HCT116 (cell line): ENCODE measurements around the gene TEAD1. TPM values are rescaled to one million over a fixed set of nuclear protein-coding genes. Genes with fewer than 3 reads are reported as not detected.

Source experiments
- ATAC-seq: fragments of 200-7000 bp; cut with Tn5 transposase; 2 replicates; pipeline ENCODE4 v1.9.1; 2020; ENCODE audit warnings: mild to moderate bottlenecking, moderate library complexity
- BruUV-seq: library from RNA; stranded (reverse); fragments of 400-500 nt; replicated peaks from 2 replicates; lab custom pipeline; 2021; lab: Mats Ljungman, UMichigan
- CTCF ChIA-PET: fragments of 300-600 bp; sonication (Branson Sonifier 250); formaldehyde crosslinking; loops from one replicate; lab custom pipeline; 2021; ENCODE audit warnings: antibody characterized with exemption; lab: Charles Lee
- POLR2A ChIA-PET: fragments of 300-600, 350-600 bp; sonication (Branson Sonifier 250); formaldehyde crosslinking; loops from one replicate; lab custom pipeline; 2021; ENCODE audit warnings: antibody characterized with exemption; lab: Charles Lee
- RAD21 ChIA-PET, 2 experiments: fragments of 300-600 bp; sonication (Branson Sonifier 250); formaldehyde crosslinking; loops; one replicate each; lab custom pipeline; 2023; ENCODE audit warnings: low total read pairs in 2 of 2; ENCODE audit not compliant: uncharacterized antibody in 2 of 2, unreplicated experiment in 2 of 2, low non-redundant PET in 1 of 2; lab: Charles Lee
- DNase-seq: peaks from one replicate; pipeline ENCODE4 v3.0.0-alpha.2; 2010; ENCODE audit warnings: low read depth, low spot score
- H2AFZ ChIP-seq: fragments of 200-600 bp; shearing (Covaris generic), sonication (generic); 2 replicates; pipeline ENCODE4 v1.6.1; 2017; ENCODE audit warnings: low read depth, mixed run types, mixed read lengths, antibody characterized with exemption, low read length; ENCODE audit not compliant: poor library complexity, severe bottlenecking
- H3K27ac ChIP-seq: 2 replicates; pipeline ENCODE4 v1.5.1; 2012; ENCODE audit warnings: low read depth, low read length
- H3K27me3 ChIP-seq: fragments of 200-600 bp; sonication (generic); 2 replicates; pipeline ENCODE4 v1.6.1; 2016; ENCODE audit warnings: mixed run types, low read length, mixed read lengths; ENCODE audit not compliant: insufficient read depth
- H3K36me3 ChIP-seq, 2 experiments: fragments of 200-500 bp in 1 of 2; fragments of 200-600 bp in 1 of 2; sonication (Bioruptor generic) in 1 of 2; sonication (generic) in 1 of 2; 2 replicates each; pipeline versions ENCODE4 v1.5.1 to v1.6.1; 2014 to 2016; ENCODE audit warnings: low read length in 2 of 2, inconsistent platforms in 1 of 2, mixed read lengths in 1 of 2, mixed run types in 1 of 2; ENCODE audit not compliant: insufficient read depth in 2 of 2, control insufficient read depth in 1 of 2
- H3K4me1 ChIP-seq, 2 experiments: fragments of 200-600 bp in 1 of 2; sonication (generic) in 1 of 2; 2 replicates each; pipeline versions ENCODE4 v1.5.1 to v1.6.1; 2012 to 2017; ENCODE audit warnings: low read length in 2 of 2, inconsistent platforms in 1 of 2, mild to moderate bottlenecking in 1 of 2, mixed read lengths in 1 of 2, mixed run types in 1 of 2, moderate library complexity in 1 of 2; ENCODE audit not compliant: insufficient read depth in 2 of 2, control insufficient read depth in 1 of 2
- H3K4me2 ChIP-seq: fragments of 200-600 bp; sonication (generic); 2 replicates; pipeline ENCODE4 v1.6.1; 2017; ENCODE audit warnings: mixed run types, low read length, mixed read lengths
- H3K4me3 ChIP-seq, 2 experiments: fragments of 200-600 bp in 1 of 2; sonication (generic) in 1 of 2; replicated peaks in 1 of 2; 2 replicates each; pipeline ENCODE4 v1.5.1; 2011 to 2016; ENCODE audit warnings: low read length in 2 of 2, control low read depth in 1 of 2, low read depth in 1 of 2, mild to moderate bottlenecking in 1 of 2, mixed read lengths in 1 of 2, mixed run types in 1 of 2
- H3K79me2 ChIP-seq: fragments of 200-600 bp; sonication (generic); 2 replicates; pipeline ENCODE4 v1.6.1; 2017; ENCODE audit warnings: mild to moderate bottlenecking, mixed run types, low read length, moderate library complexity, mixed read lengths; ENCODE audit not compliant: insufficient read depth
- H3K9ac ChIP-seq: fragments of 200-600 bp; sonication (generic); 2 replicates; pipeline ENCODE4 v1.6.1; 2016; ENCODE audit warnings: low read length, mixed read lengths
- H3K9me2 ChIP-seq: fragments of 200-600 bp; sonication (generic), shearing (Covaris generic); 2 replicates; pipeline ENCODE4 v1.6.1; 2017; ENCODE audit warnings: mixed run types, mild to moderate bottlenecking, moderate library complexity; ENCODE audit not compliant: insufficient read depth
- H3K9me3 ChIP-seq, 2 experiments: fragments of 200-500 bp in 1 of 2; fragments of 200-600 bp in 1 of 2; sonication (Bioruptor generic) in 1 of 2; sonication (generic) in 1 of 2; 2 replicates each; pipeline ENCODE4 v1.6.1; 2014 to 2017; ENCODE audit warnings: low read length in 2 of 2, mixed read lengths in 2 of 2, inconsistent platforms in 1 of 2, low read depth in 1 of 2, mild to moderate bottlenecking in 1 of 2, mixed run types in 1 of 2, moderate library complexity in 1 of 2; ENCODE audit not compliant: control insufficient read depth in 1 of 2, insufficient read depth in 1 of 2
- H4K20me1 ChIP-seq: fragments of 200-600 bp; sonication (generic), shearing (Covaris generic); 2 replicates; pipeline ENCODE4 v1.6.1; 2017; ENCODE audit warnings: mixed run types, mild to moderate bottlenecking, moderate library complexity; ENCODE audit not compliant: insufficient read depth
- ATF3 ChIP-seq: IDR thresholded peaks from 2 replicates; pipeline ENCODE4 v1.6.1; 2012
- CBX3 ChIP-seq: IDR thresholded peaks from 2 replicates; pipeline ENCODE4 v1.6.1; 2012; ENCODE audit warnings: low read depth
- CEBPB ChIP-seq: IDR thresholded peaks from 2 replicates; pipeline ENCODE4 v1.6.1; 2012; ENCODE audit warnings: low read depth
- CTCF ChIP-seq, 3 experiments: fragments of 200-600 bp in 1 of 3; sonication (generic) in 1 of 3; IDR thresholded peaks in 2 of 3; conservative IDR thresholded peaks in 1 of 3; 2 replicates each; pipeline ENCODE4 v1.5.1; 2012 to 2017; ENCODE audit warnings: low read depth in 2 of 3, low read length in 2 of 3, antibody characterized with exemption in 1 of 3, borderline replicate concordance in 1 of 3, control low read depth in 1 of 3, mild to moderate bottlenecking in 1 of 3, mixed read lengths in 1 of 3, mixed run types in 1 of 3, moderate library complexity in 1 of 3; ENCODE audit not compliant: insufficient read depth in 1 of 3
- EZH2phosphoT487 ChIP-seq: fragments of 200-600 bp; IDR thresholded peaks from 2 replicates; pipeline ENCODE4 v1.6.1; 2018; ENCODE audit warnings: antibody characterized with exemption, borderline replicate concordance
- FOSL1 ChIP-seq: IDR thresholded peaks from 2 replicates; pipeline ENCODE4 v1.6.1; 2012; ENCODE audit warnings: low read depth
- JUND ChIP-seq: IDR thresholded peaks from 2 replicates; pipeline ENCODE4 v1.6.1; 2012
- MAX ChIP-seq: IDR thresholded peaks from 2 replicates; pipeline ENCODE4 v1.6.1; 2012
- RAD21 ChIP-seq: IDR thresholded peaks from 2 replicates; pipeline ENCODE4 v1.6.1; 2012; ENCODE audit warnings: low read depth, mild to moderate bottlenecking
- SP1 ChIP-seq: IDR thresholded peaks from 2 replicates; pipeline ENCODE4 v1.6.1; 2012; ENCODE audit warnings: low read depth
- SRF ChIP-seq: IDR thresholded peaks from 2 replicates; pipeline ENCODE4 v1.6.1; 2012; ENCODE audit warnings: low read depth
- ZFX ChIP-seq: fragments of 450-650 bp; IDR thresholded peaks from 2 replicates; pipeline ENCODE4 v1.6.1; 2017
- ZNF274 ChIP-seq: fragments of 200-500 bp; sonication (Bioruptor generic); IDR thresholded peaks from 2 replicates; pipeline ENCODE4 v1.6.1; 2014; ENCODE audit warnings: mild to moderate bottlenecking, low read depth, low read length, inconsistent platforms
- intact Hi-C: fragments of 100-400 bp; cut with micrococcal nuclease; formaldehyde crosslinking; loops from 2 replicates; pipeline ENCODE4 v1.10.0; 2022
- total RNA-seq: library from RNA; stranded (reverse); gene quantifications from one replicate; pipeline ENCODE4 v1.2.1, GENCODE V29; 2021; ENCODE audit not compliant: unreplicated experiment
- TF ChIP-seq, protein P1 (sequence below): IDR thresholded peaks from 2 replicates; pipeline ENCODE4 v1.6.1; 2011; ENCODE audit warnings: mild to moderate bottlenecking, low read length, moderate library complexity; ENCODE audit not compliant: insufficient replicate concordance; ENCODE audit errors: extremely low read depth

Gene TEAD1
- total RNA-seq, 1 experiment from 2014 or later = 103 TPM

DNA sequence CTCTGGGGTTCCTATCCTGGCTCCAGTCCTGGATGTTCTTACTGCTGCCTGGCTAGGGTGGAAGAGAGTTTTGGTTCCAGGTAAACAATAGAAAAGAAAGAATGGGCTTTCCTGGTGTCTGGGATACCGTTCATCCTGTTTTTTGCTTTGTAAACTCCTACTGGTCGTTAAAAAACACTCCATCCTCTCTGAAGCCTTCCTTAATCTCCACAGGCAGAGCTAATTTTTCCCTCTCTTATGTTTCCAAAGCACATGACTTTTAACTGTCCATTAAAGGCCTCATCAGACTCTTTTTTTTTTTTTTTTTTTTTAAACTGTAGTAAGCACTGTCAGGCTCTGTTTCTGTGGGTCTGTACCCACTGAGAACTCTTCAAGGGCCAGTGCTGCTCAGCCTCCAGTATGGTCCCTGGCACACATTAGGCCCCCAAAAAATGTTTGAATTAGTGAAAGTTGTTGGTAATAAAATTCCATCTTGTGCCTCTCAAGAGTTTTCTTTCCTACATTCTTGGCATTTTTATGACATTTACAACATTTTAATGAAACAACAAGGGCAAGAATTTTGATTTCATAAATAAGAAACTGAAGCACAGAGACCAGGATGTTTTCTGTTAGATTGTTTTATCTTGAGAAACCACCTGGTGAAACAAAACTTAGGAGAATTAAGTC is 104.2 kb downstream of the TEAD1 start:
- Histone ChIP-seq H3K27ac (no peak overlapping the region), H3K9me2 (no peaks in the 10 kb centered on the region), H4K20me1 (0 out of 2 replicates have a peak, but pooled peaks cover 3% of the 10 kb centered on the region), H3K4me3 (no peak overlapping the region), H3K79me2 (peaks cover 73% of the 10 kb centered on the region), H3K4me2 (no peak overlapping the region), H3K4me1 (peaks cover 10% of the 10 kb centered on the region in 2 experiments; a peak in 3 of 4 replicates), H3K9me3 (no peaks in the 10 kb centered on the region), H3K27me3 (no peaks in the 10 kb centered on the region), H2AFZ (no peak overlapping the region), H3K9ac (no peak overlapping the region), H3K36me3 (no peaks in the 10 kb centered on the region)
- TF ChIP-seq ATF3 (no peak), ZFX (no peak), CEBPB (no peak), SP1 (no peak)
- RAD21 ChIA-PET = no interaction called here
- intact Hi-C loops = no loop called here
- CTCF ChIA-PET = no interaction called here
- POLR2A ChIA-PET = no interaction called here
- ATAC-seq (no peak), DNase-seq (no peak)
- BruUV-seq = no TSS peak

DNA sequence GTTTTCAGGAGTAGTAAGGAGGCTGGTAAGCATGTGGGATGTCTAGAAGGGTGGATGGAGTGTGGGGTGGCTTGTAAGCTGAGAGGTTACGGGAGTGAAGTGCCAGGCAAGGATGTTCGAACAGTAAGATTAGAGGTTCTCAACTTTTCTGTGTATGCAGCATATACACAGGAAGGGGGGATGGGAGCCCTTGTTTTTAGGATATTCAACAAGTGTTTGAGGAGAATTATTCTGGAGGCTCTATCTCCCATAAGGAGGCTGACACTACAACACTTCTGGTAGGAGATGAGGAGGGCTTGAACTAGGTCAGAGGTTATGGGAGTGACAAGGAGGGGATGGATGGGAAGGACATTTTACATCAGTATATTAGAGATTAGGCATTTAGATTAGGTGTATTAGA is 109.5 kb downstream of the TEAD1 start:
- Histone ChIP-seq H3K4me3 (no peak overlapping the region), H4K20me1 (0 out of 2 replicates have a peak, but pooled peaks cover 3% of the 10 kb centered on the region), H3K9me3 (no peaks in the 10 kb centered on the region), H3K79me2 (peaks cover 42% of the 10 kb centered on the region), H3K9me2 (no peaks in the 10 kb centered on the region), H3K4me1 (peaks cover 30 to 43% of the 10 kb centered on the region in 2 experiments), H3K9ac (no peak overlapping the region), H3K36me3 (no peaks in the 10 kb centered on the region), H3K4me2 (no peak overlapping the region), H2AFZ (no peak overlapping the region), H3K27ac (no peak overlapping the region), H3K27me3 (no peaks in the 10 kb centered on the region)
- DNase-seq (no peak), ATAC-seq (no peak)
- CTCF ChIA-PET = no interaction called here
- TF ChIP-seq EZH2phosphoT487 = no peak
- no peak for TF ChIP-seq SRF
- no peak for TF ChIP-seq FOSL1
- TF ChIP-seq CTCF (IDR thresholded peaks at IDR 0.05 in 2 of 3, conservative IDR thresholded peaks at IDR 0.05 in 1 of 3; ENCODE audit: borderline replicate concordance in 1 of 3, insufficient read depth in 1 of 3, low read depth in 2 of 3, low read length in 2 of 3) = no peak
- TF ChIP-seq, protein P1, sequence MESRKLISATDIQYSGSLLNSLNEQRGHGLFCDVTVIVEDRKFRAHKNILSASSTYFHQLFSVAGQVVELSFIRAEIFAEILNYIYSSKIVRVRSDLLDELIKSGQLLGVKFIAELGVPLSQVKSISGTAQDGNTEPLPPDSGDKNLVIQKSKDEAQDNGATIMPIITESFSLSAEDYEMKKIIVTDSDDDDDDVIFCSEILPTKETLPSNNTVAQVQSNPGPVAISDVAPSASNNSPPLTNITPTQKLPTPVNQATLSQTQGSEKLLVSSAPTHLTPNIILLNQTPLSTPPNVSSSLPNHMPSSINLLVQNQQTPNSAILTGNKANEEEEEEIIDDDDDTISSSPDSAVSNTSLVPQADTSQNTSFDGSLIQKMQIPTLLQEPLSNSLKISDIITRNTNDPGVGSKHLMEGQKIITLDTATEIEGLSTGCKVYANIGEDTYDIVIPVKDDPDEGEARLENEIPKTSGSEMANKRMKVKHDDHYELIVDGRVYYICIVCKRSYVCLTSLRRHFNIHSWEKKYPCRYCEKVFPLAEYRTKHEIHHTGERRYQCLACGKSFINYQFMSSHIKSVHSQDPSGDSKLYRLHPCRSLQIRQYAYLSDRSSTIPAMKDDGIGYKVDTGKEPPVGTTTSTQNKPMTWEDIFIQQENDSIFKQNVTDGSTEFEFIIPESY = no peak
- TF ChIP-seq CBX3 = no peak
- no peak for TF ChIP-seq JUND
- TF ChIP-seq ZNF274 = no peak
- TF ChIP-seq RAD21 = no peak
- TF ChIP-seq MAX = no peak
- no peak for TF ChIP-seq SP1
- intact Hi-C loops = no loop called here
- BruUV-seq = no TSS peak
- RAD21 ChIA-PET = no interaction called here
- POLR2A ChIA-PET = no interaction called here
